Kidney epithelial cell (primary cell): ENCODE measurements around the gene C11orf91. TPM values are rescaled to one million over a fixed set of nuclear protein-coding genes. Genes with fewer than 3 reads are reported as not detected.

Experiments
- DNase-seq: peaks from one replicate; pipeline ENCODE4 v3.0.0-alpha.2; 2010; ENCODE audit warnings: low read depth
- H3K27me3 ChIP-seq: 2 replicates; pipeline ENCODE4 v1.6.0; 2011; ENCODE audit warnings: low read length; ENCODE audit not compliant: control insufficient read depth, insufficient read depth
- H3K36me3 ChIP-seq: 2 replicates; pipeline ENCODE4 v1.5.1; 2011; ENCODE audit warnings: low read length; ENCODE audit not compliant: control insufficient read depth, insufficient read depth
- H3K4me3 ChIP-seq: 2 replicates; pipeline ENCODE4 v1.5.1; 2011; ENCODE audit warnings: low read depth, mild to moderate bottlenecking, control low read depth, low read length
- CTCF ChIP-seq: IDR thresholded peaks from 2 replicates; pipeline ENCODE4 v1.5.1; 2011; ENCODE audit warnings: mild to moderate bottlenecking, moderate library complexity, low read length, control low read depth, inconsistent platforms; ENCODE audit not compliant: insufficient read depth, poor library complexity, severe bottlenecking
- total RNA-seq: library from RNA; depleted of rRNA; stranded (reverse); fragments of >200 nt; gene quantifications from 2 replicates; pipeline ENCODE4 v1.2.3, GENCODE V29; 2015

The C11orf91 gene
- total RNA-seq, 1 donor from 2014 or later = not detected

DNA sequence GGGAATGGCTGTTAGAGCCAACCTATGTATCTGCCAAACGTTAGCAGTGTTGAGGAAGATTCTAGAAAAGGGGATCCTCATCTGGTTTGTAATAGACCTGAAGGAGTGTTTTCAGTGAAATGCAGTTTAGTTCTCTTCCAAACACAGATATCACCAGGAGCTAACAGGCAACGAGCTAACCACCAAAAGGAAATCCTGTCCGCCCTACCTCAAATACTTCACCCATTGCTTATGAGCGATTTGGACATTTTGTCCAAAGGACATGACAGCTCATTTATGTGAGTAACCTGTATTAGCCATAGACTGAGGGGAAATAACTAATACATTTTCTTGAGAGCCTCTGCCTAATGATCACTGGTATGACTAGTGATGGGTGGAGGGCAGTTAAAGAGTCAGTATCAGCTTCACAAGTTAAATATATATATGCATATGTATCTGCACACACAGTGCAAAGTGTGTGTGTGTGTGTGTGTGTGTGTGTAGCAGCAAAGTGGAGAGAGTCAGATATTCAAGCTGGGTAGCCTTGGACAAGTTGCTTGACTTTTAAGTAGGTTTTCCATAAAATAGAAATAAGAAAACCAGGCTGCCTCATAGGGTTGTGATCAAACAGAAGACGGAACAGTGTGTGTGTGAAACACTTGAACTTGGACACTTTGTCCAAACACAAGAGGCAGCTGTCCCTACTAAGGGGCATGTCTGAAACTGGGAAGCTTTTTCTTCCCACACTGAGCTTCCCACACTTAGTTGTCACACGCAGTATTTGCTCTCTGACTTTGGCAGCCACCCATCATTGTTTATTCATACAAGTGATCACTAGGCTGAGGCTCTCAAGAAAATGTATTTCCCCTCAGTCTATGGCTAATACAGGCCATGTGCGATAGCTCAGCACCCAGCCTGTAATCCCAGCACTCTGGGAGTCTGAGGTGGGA is 940 bp upstream of the C11orf91 start:
- H3K27me3 ChIP-seq = no peaks in the 10 kb centered on the region
- no peaks in the 10 kb centered on the region for H3K36me3 ChIP-seq
- no peak for TF ChIP-seq CTCF
- H3K4me3 ChIP-seq = peak overlapping the region; percentile 15
- DNase-seq = no peak

DNA sequence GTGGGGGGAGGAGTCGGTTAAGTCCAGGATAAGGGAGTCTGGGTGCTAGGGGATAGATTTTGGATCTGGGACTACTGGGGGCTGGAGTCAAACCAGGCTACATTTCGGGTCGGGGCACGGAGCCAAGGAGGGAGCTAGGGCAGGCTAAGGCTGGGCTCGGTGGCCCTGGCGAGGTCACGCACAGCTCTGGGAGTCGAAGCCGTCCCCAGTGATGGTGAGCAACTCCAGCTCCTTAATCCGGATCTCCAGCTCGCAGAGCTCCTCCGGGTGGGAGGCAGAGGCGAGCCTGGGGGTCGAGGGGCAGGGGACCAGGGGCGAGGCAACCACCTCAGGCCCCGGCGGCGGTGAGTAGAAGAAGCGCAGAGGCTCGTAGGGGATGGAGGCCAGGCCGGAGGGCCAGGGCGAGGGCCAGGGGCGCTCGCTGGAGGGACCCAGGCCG is 544 bp downstream of the C11orf91 start:
- Histone ChIP-seq H3K4me3 (peak overlapping the region; percentile 50), H3K27me3 (no peaks in the 10 kb centered on the region), H3K36me3 (no peaks in the 10 kb centered on the region)
- TF ChIP-seq CTCF = no peak
- DNase-seq = no peak

- no peak for DNase-seq
- H3K36me3 ChIP-seq = no peaks in the 10 kb centered on the region
- TF ChIP-seq CTCF = no peak
- no peaks in the 10 kb centered on the region for H3K27me3 ChIP-seq
- no peak overlapping the region for H3K4me3 ChIP-seq
Observed at GRCh38 chr11:33699515-33700062, 1.0 kb downstream of the C11orf91 start.

GRCh38 chr11:33698921-33699320 is 1.7 kb downstream of the C11orf91 start:
- H3K4me3 ChIP-seq = no peak overlapping the region
- H3K36me3 ChIP-seq = no peaks in the 10 kb centered on the region
- no peak for DNase-seq
- TF ChIP-seq CTCF = no peak
- no peaks in the 10 kb centered on the region for H3K27me3 ChIP-seq

- TF ChIP-seq CTCF = no peak
- no peak overlapping the region for H3K4me3 ChIP-seq
- no peak for DNase-seq
Observed at GRCh38 chr11:33697997-33698396, 2.6 kb downstream of the C11orf91 start.

More at GRCh38 chr11:33697997-33698396, 2.6 kb downstream of the C11orf91 start:
- Histone ChIP-seq H3K27me3 (no peaks in the 10 kb centered on the region), H3K36me3 (no peaks in the 10 kb centered on the region)
